GM10266 (cell line): ENCODE results near the gene CADM4.

Experiments used
- DNase-seq: peaks from one replicate; pipeline ENCODE4 v3.0.0; 2012; ENCODE audit errors: extremely low spot score
- TF ChIP-seq, protein P1 (sequence below): IDR thresholded peaks from 2 replicates; pipeline ENCODE4 v1.5.1; 2012; ENCODE audit warnings: mild to moderate bottlenecking, low read depth; ENCODE audit not compliant: control insufficient read depth, insufficient read depth; ENCODE audit errors: missing control alignments

The CADM4 gene

DNA sequence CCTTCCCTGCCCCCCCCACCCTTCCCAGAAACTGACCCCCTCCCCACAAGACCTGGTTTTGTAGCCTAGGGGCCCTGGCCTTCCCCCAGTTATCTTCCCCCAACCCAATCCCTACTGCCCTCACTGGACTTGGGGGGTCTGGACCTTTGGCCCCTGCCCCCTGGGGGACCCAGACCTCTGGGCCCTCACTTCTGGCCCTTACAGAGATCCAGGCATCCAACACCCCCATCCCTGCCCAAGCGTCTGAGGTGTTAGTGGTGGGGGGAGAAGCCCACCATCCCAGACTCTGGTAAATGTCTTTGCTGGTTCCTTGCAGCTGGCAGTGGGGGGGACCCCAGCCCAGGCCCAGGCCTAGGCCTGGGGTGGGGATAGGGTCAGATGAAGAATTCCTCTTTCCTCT, 16.7 kb downstream of the CADM4 start:
- DNase-seq, result no peak
- TF ChIP-seq, protein P1, sequence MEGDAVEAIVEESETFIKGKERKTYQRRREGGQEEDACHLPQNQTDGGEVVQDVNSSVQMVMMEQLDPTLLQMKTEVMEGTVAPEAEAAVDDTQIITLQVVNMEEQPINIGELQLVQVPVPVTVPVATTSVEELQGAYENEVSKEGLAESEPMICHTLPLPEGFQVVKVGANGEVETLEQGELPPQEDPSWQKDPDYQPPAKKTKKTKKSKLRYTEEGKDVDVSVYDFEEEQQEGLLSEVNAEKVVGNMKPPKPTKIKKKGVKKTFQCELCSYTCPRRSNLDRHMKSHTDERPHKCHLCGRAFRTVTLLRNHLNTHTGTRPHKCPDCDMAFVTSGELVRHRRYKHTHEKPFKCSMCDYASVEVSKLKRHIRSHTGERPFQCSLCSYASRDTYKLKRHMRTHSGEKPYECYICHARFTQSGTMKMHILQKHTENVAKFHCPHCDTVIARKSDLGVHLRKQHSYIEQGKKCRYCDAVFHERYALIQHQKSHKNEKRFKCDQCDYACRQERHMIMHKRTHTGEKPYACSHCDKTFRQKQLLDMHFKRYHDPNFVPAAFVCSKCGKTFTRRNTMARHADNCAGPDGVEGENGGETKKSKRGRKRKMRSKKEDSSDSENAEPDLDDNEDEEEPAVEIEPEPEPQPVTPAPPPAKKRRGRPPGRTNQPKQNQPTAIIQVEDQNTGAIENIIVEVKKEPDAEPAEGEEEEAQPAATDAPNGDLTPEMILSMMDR, result no peak

DNA sequence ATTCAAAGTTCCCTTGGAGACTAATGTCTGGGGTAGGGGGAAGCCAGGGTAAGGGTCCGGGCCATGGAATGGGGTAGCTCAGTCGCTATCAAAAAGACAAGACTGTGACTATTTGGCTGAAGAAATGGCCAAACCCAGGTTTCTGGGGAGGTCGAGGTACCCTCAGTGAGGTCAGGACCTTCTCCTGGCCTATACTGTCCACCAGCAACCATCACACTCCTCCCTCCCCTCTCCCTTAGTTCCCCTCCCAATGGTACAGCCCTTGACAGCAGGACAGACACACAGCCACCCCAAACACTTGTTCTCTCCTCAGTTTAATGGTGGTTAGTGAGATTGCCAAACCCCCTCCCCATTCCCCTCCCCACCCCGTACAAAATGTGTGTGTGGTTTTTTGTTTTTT, 17.6 kb downstream of the CADM4 start:
- no peak for DNase-seq
- TF ChIP-seq, protein P1, result no peak

DNA sequence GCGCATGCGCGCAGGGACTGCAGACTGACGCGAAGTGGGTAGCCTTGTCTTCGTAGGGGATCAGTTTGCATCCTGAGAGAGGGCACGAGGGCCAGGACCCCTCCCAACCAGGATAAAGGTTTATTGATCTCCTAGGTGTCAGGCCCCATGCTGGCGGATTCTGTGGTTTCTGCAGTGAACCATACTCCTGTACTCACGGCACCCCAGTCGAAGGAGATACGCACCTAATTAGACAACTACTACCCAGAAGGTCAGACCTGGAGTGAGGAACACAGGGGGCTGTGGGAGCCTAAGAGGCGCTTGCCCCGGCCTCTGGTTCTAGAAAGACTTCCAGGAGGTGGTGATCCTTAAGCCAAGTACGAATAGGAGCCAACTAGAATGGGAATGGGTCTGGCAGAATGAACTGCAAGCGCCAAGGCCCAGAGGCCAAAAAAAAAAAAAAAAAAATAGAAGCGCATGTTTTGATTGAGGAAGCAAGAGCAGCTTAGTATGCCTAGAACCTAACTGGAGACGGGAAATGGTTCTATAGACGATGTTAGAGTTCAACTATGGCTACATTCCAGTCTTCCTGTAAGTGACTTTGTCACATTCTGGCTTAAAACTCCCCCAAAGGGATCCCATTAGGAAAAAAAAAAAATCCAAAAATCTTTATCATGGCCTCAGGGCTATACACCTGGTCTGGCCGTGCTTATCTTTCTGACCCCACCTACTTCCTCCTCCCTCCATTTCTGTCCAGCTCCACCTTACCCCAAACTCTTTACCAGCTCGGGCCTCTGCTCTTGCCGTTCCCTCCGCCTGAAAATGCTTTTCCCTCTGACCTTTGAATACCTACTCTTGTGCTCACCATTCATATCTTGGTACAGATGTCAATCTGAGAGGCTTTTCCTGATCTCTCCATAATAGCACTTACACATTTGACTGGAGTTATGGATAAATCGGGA, 19.3 kb downstream of the CADM4 start:
- TF ChIP-seq, protein P1, result no peak

DNA sequence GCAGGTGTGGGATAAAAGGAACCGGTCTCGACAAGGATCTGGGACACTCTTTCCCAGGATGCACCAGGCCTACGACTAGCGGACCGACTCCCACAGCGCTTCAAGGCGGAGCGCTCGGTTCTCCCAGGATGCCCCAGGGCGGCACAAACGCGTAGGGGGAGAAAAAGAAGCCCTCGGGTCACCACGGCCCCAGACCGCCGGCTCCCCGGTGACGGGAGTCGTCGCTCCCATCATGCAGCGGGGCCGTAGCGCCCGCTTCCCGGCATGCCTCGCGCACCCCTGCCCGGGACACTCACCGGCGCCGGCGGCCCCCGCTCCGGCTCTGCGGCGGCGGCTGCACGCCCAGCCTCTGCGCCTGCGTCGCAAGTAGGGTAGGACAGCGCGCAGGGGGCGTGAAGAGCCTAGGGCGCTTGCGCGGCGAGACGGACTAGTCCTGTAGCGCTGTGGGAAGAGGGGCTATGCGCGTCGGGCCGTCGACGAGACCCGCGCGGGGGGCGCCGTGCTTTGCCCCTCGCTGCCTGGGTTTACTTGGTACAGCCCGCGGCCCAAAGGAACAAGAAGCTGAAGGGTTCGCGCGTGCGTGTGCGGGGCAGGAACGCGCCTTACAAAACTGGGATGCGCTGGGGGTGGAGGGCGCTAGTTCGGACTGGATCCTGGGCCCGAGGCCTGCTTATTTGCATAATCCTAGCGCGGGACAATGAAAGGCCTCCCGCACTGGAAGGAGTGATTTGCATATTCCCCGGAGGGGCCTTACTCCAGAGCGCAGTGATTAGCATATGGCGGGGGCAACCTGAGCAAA, 20.2 kb downstream of the CADM4 start, which contains the start of gene ZNF428:
TSS of gene ZNF428 (minus strand) at position 368 of the 799 bp plus-strand sequence. CDS start 5,325 bp downstream, outside the sequence.
- peak; percentile 95 for DNase-seq
- TF ChIP-seq, protein P1, result no peak

More for the DNA sequence above, 19.3 kb downstream of the CADM4 start:
- DNase-seq, result no peak

DNA sequence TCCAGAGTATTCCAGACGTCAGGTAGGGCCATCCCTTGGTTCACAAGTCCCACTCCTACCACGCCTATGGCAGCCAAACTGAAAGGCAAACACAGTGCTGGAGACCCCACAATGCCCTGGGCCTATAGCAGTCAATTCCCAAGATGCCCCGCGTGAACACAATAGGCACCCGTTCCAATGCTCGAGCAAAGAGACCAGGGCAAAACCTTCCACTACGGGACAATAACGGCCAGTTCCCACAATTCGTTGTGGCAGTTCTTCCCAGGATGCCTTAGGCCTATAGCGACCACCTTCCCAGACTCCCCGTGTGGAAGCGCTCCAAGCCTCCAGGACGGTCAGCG, 20.8 kb downstream of the CADM4 start:
- peak; percentile 79 for DNase-seq
- TF ChIP-seq, protein P1, result no peak

DNA sequence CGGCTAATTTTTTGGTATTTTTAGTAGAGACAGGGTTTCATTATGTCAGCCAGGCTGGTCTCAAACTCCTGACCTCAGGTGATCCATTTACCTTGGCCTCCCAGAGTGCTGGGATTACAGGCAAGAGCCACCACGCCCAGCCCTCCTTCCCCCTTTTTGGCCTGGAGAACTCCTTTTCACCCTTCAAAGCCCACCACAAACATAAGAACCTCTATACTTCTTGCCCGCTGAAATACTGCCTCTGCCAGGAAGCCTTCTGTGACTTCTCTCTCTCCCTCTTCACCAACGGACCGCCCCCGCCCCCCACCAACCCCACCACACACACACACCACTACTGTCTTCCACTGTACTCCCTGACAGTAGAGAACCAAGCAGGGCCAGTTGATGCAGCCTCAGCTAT, 22.7 kb downstream of the CADM4 start:
- TF ChIP-seq, protein P1, result no peak
- DNase-seq, result no peak
